GM21529 (cell line): ENCODE data around the gene LRRC63.
"Not testable (repeated sequence)": the region's sequence is repeated elsewhere in the genome, so short reads cannot be mapped to it uniquely, and the experiment has no call there.

Experiments used
- ATAC-seq: cut with Tn5 transposase; IDR thresholded peaks from one replicate; pipeline ENCODE4 v1.9.1; 2021; ENCODE audit not compliant: unreplicated experiment

LRRC63 gene

DNA sequence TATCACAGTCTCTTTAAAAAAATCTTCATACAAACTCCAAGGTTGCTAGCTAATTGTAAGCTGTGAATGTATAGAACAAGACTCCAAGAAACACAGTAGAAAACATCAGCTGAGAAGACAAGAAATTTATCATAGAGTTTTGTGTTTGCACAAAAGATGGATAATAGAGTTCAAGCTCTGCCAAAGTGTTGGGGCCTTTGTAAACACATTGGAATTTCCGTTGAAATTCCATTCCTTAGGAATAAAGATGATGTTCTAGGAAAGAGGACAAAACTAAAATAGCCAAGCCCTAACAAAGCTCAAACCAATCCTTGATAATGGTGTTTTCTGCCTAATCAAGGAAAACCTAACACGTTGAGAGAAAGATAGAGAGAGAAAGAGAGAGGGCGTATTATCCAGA lies 20.6 kb downstream of the LRRC63 start:
- no peak for ATAC-seq

- no peak for ATAC-seq
Observed at GRCh38 chr13:46235286-46235685, 23.6 kb downstream of the LRRC63 start.

GRCh38 chr13:46265292-46265691 lies 53.6 kb downstream of the LRRC63 start:
- no peak for ATAC-seq

- no peak for ATAC-seq
Observed at GRCh38 chr13:46267166-46267565, 55.4 kb downstream of the LRRC63 start.

DNA sequence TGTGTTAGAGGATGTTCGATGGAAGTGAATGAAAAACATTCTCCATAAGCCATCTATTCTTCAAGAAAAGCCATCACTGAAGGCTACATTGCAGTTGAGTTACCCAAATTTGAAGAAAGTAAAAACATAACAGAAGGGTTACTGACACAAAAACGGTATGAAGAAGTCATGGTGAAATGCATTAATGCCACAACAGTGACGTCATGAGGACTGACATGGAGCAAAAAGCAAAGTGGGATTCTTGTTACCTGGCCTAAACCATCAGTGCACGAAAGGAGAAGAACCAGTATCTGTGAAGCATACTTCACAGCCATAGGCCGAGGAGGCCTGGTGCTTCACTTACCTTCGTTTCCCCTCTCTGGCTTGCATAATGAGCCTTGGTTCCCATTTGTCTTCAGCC lies 58.7 kb downstream of the LRRC63 start:
- no peak for ATAC-seq

GRCh38 chr13:46274094-46274698 lies 62.5 kb downstream of the LRRC63 start:
- no peak for ATAC-seq

GRCh38 chr13:46278474-46278873 lies 66.7 kb downstream of the LRRC63 start:
- no peak for ATAC-seq

GRCh38 chr13:46281779-46282178 lies 70.1 kb downstream of the LRRC63 start:
- ATAC-seq, result no peak

DNA sequence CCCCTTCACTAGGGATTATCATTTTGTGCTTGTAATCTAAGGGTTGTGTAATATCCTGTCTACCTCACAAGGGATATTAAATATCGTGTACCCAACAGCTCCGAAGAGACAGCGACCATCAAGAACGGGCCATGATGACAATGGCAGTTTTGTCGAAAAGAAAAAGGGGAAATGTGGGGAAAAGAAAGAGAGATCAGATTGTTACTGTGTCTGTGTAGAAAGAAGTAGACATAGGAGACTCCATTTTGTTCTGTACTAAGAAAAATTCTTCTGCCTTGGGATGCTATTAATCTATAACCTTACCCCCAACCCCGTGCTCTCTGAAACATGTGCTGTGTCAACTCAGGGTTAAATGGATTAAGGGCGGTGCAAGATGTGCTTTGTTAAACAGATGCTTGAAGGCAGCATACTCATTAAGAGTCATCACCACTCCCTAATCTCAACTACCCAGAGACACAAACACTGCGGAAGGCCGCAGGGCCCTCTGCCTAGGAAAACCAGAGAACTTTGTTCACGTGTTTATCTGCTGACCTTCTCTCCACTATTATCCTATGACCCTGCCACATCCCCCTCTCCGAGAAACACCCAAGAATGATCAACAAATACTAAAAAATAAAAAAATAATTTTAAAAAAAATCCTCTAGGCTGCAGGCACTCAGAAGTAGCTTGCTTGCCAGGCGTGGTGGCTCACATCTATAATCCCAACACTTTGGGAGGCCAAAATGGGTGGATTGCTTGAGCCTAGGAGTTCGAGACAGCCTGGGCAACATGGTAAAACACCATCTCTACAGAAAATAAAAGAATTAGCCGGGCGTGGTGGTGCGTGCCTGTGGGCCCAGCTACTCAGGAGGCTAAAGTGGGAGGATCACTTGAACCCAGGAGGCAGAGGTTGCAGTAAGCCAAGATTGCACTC lies 72.4 kb downstream of the LRRC63 start:
- ATAC-seq, result not testable (repeated sequence)

GRCh38 chr13:46286972-46287371 lies 75.2 kb downstream of the LRRC63 start:
- ATAC-seq, result no peak

- peak; percentile 77 for ATAC-seq
Observed at GRCh38 chr13:46288570-46289259, 77.0 kb downstream of the LRRC63 start.

GRCh38 chr13:46289260-46289955 lies 77.7 kb downstream of the LRRC63 start:
- ATAC-seq, result no peak

- ATAC-seq, result no peak
Observed at GRCh38 chr13:46290434-46290833, 78.7 kb downstream of the LRRC63 start.

DNA sequence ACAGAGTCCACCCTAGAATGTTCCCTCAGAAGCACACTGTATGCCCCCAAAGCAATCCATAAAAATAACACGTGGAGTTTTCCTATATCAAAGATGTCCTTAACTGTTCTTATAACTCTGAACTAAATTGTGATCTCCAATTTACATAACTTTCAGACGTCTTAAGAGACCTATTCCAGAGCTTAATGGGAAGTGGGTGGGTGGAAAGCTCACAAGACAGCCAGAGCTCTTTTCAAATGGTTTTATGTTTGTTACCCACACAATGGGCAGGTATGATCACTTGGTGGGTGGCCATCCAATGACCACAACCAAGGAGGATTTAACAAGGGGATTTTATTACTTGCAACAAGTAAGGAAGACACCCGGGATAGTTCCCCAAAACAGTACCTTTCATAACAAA lies 81.7 kb downstream of the LRRC63 start:
- no peak for ATAC-seq

GRCh38 chr13:46295491-46296114 lies 83.9 kb downstream of the LRRC63 start:
- ATAC-seq, result peak; percentile 81

- peak; percentile 39 for ATAC-seq
Observed at GRCh38 chr13:46296115-46296822, 84.5 kb downstream of the LRRC63 start.

- no peak for ATAC-seq
Observed at GRCh38 chr13:46296921-46297320, 85.2 kb downstream of the LRRC63 start.

- no peak for ATAC-seq
Observed at GRCh38 chr13:46297361-46297811, 85.7 kb downstream of the LRRC63 start.

DNA sequence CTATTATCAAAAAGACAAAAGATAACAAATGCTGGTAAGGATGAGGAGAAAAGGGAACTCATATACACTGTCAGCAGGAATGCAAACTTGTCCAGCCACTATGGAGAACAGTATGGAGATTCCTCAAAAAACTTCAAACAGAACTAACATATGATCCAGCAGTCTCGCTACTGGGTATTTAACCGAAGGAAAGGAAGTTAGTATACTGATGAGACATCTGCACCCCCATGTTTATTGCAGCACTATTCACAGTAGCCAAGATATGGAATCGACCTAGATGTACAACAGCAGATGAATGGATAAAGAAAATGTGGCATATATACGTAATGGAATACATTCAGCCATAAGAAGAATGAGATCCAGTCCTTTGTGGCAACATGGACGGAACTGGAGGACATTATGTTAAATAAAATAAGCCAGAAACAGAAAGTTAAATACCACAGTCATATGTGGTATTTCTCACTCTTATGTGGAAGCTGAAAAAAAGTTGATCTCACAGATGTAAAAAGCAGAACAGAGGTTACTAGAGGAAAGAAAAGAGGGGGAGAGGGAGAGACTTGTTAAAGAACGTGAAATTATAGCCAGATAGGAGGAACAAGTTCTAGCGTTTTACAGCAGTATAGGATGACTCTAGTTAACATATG lies 92.1 kb downstream of the LRRC63 start:
- no peak for ATAC-seq

GRCh38 chr13:46304546-46304945 lies 92.8 kb downstream of the LRRC63 start:
- no peak for ATAC-seq
